Stimulated activated CD4-positive, alpha-beta T cell treated with anti-CD3 and anti-CD28 coated beads, Interleukin-1b, Interleukin-23, amount 100 ng/mL, for 4 hours (primary cell): ENCODE data around the gene PPIL1.
"Not testable (repeated sequence)": the region's sequence is repeated elsewhere in the genome, so short reads cannot be mapped to it uniquely, and the experiment has no call there.

Source experiments
- DNase-seq, 2 donors: peaks; one replicate each; pipeline ENCODE4 v3.0.0-alpha.2; 2020; ENCODE audit warnings: low read depth in 2 of 2

Gene PPIL1

GRCh38 chr6:36874443-36875249 is at the start of gene PPIL1:
TSS of gene PPIL1 (minus strand) at chr6:36874803. CDS start at chr6:36874772, 31 bp downstream.
- DNase-seq: peak; percentile 66 to 75

- no peak for DNase-seq
These were observed 49.5 kb upstream of the PPIL1 start for GRCh38 chr6:36924131-36924530.

- no peak for DNase-seq
These were observed 45.9 kb upstream of the PPIL1 start for GRCh38 chr6:36920546-36920945.

- no peak for DNase-seq
These were observed 45.4 kb upstream of the PPIL1 start for GRCh38 chr6:36920049-36920448.

- no peak for DNase-seq
These were observed 43.1 kb upstream of the PPIL1 start for GRCh38 chr6:36917541-36918193.

- DNase-seq: no peak
These were observed 41.5 kb upstream of the PPIL1 start for GRCh38 chr6:36916126-36916525.

- DNase-seq: no peak
These were observed 41.0 kb upstream of the PPIL1 start for GRCh38 chr6:36915599-36915998.

GRCh38 chr6:36914227-36914794 is 39.7 kb upstream of the PPIL1 start:
- no peak for DNase-seq

GRCh38 chr6:36913082-36913481 is 38.5 kb upstream of the PPIL1 start:
- DNase-seq: no peak

- peak; percentile 14 to 46 for DNase-seq
These were observed 38.0 kb upstream of the PPIL1 start for GRCh38 chr6:36912586-36912985.

- DNase-seq: peak in 1 of 2 donors; percentile 19
These were observed 37.4 kb upstream of the PPIL1 start for GRCh38 chr6:36912030-36912454.

- no peak for DNase-seq
These were observed 34.1 kb upstream of the PPIL1 start for GRCh38 chr6:36908747-36909146.

- no peak for DNase-seq
These were observed 33.2 kb upstream of the PPIL1 start for GRCh38 chr6:36907781-36908180.

- no peak for DNase-seq
These were observed 32.1 kb upstream of the PPIL1 start for GRCh38 chr6:36906539-36907325.

- DNase-seq: no peak
These were observed 30.3 kb upstream of the PPIL1 start for GRCh38 chr6:36904851-36905393.

- no peak for DNase-seq
These were observed 29.5 kb upstream of the PPIL1 start for GRCh38 chr6:36904114-36904513.

GRCh38 chr6:36897609-36898008 is 23.0 kb upstream of the PPIL1 start:
- no peak for DNase-seq

- DNase-seq: no peak
These were observed 19.7 kb upstream of the PPIL1 start for GRCh38 chr6:36893976-36894932.

GRCh38 chr6:36891153-36891552 is 16.6 kb upstream of the PPIL1 start:
- not testable (repeated sequence) for DNase-seq

- no peak for DNase-seq
These were observed 15.6 kb upstream of the PPIL1 start for GRCh38 chr6:36890112-36890663.
